HG03432 (cell line): ENCODE data around the gene PPP1R18.
"Not testable (repeated sequence)": the region's sequence is repeated elsewhere in the genome, so short reads cannot be mapped to it uniquely, and the experiment has no call there.

Source experiments
- ATAC-seq: cut with Tn5 transposase; IDR thresholded peaks from one replicate; pipeline ENCODE4 v1.9.1; 2021; ENCODE audit warnings: mild to moderate bottlenecking, moderate library complexity; ENCODE audit not compliant: unreplicated experiment

The PPP1R18 gene

DNA sequence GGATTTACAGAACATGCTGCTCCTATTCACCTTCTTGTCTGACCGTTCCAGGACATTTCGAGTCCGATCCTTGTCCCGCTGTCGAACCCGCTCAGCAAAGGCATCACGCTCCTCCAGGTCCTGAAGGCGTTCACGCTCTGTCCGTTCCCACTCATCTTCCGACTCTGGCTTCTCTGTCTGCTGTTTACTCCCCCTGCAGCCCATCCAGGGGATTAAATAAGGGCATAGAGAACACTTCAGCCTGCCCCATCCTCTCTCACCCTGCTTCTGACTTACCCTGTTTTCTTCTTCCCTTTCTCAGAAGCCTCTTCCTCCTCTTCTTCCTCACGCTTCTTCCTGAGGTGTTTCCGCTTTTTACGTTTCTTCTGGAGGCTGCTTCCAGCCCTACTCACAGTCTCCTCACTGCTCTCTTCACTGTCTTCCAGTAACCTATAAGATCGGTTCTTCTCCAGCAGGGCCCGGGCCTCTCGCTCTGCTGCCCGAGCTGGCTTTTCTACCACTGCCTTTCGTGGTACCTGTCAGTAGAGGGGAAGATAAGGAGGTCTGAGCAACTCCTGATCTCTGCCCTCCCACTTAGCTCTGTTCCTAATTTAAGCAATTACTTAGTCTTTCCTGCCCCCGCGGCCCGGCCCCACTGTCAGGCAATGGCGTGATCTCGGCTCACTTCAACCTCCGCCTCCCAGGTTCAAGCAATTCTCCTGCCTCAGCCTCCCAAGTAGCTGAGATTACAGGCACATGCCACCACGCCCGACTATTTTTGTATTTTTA, 15.5 kb downstream of the PPP1R18 start:
- ATAC-seq, result no peak

DNA sequence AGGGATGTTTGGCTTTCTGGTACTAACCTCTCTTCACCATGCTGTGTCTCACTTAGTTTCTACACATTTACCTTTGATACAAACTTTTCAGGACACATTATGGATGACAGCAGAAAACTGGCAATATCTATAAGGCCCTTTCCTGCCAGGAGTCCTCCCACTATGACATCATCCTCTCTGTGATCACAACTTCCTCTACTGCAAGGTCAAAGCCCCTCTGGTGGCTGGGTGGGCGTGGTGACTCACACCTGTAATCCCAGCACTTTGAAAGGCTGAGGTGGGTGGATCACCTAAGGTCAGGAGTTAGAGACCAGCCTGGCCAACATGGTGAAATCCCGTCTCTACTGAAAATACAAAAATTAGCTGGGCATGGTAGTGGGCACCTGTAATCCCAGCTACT, 20.1 kb downstream of the PPP1R18 start:
- ATAC-seq, result not testable (repeated sequence)

DNA sequence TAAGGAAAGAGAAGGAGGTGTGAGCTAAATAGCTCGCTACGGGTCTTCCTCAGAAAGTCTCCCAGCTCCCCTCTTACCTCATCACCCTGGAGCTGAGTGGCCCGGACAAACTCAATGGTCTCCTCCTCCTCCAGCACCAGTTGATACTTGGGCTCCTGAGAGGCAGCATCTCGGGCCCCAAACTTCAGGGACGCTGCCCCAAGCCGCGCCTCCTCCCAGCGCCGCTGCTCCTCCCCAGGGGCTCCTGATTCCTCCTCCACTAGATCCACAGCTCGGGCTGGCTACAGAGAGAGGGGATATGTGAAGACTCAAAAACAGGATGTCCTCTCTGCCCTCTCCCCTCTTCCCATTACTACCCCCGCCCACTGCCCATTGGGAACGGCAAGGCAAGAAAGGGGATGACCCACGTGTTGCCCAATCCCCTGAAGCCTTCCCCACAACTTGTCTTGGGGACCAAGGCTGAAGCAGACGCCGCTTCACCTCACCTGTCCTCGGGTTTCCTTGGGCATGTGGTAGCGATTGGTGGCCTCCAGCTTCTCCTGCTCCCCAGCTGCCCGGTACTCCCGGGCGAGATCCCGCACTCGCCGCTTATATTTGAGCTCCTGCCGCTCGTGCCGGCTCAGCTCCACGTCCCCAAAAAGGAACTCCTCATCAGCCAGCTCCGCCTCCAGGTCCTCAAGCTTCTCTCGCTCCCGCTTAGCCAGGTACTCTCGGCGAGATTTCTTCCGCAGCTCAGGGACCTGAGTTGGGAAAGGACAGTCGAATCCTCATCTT, 21.3 kb downstream of the PPP1R18 start:
- no peak for ATAC-seq

DNA sequence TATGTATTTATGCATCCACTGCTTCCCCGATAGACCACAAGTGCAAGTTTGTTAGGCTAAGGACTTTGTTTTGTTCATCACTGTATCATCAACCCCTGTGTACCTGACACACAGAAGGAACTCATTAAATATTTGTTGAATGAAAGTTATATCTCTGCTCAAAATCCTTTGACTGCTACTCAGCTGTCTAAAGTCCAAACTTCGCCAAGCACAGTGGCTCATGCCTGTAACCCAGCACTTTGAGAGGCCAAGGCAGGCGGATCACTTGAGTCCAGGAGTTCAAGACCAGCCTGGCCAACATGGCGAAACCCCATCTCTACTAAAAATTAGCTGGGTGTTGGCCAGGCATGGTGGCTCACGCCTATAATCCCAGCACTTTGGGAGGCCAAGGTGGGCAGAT, 28.5 kb downstream of the PPP1R18 start:
- ATAC-seq, result not testable (repeated sequence)

DNA sequence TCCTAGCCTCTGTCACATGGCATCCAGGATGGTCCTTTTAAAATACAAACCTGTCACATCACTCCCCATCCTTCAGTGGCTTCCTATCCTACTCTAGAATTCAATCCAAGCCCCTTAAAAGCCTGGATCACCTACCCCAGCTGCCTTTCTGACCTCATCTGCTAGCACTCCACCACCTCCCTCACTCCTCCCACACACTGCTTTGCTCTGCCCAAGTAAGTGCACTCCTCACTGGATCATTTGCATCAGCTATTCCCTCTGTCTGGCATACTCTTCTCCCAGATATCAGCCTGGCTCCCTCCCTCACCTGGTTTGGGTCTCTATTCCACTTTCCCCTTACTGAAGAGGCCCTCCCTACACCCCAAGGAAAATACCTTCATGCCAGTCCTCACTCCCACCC, 29.0 kb downstream of the PPP1R18 start:
- ATAC-seq, result no peak

DNA sequence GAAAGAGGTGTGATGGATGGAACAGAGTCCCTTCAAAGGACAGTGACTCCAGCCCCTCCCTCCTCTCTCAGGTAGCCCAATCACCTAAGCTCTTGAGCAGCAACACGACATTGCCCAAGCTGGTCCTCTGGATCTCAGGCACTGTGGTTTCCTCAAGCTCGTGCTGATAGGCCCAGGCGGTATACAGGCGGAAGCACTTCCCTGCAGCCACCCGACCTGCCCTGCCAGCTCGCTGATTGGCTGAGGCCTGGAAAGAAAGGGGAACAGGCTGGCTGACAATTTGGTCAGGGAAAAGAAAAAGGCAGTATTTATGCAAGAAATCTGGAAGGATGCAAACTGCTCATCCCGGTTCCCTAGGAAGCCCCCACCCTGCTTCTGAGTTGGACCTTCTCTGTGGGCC, 29.9 kb downstream of the PPP1R18 start:
- ATAC-seq, result no peak

DNA sequence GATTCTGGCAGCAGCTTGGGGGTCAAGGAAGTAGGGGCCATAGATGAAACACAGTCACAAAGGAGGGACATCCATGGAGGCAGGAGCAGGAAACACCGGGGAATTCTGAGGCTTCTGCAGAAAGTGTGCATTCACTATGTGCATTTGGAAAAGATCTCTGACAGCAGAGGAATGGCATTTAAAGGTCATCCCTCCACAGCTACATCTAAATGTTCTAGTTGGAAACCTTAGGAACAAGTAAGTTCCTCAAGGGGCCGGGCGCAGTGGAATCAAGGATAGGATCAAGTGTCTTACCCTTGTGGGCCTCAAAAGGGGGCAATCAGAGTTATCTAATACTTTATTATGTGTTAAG, 30.7 kb downstream of the PPP1R18 start:
- no peak for ATAC-seq

DNA sequence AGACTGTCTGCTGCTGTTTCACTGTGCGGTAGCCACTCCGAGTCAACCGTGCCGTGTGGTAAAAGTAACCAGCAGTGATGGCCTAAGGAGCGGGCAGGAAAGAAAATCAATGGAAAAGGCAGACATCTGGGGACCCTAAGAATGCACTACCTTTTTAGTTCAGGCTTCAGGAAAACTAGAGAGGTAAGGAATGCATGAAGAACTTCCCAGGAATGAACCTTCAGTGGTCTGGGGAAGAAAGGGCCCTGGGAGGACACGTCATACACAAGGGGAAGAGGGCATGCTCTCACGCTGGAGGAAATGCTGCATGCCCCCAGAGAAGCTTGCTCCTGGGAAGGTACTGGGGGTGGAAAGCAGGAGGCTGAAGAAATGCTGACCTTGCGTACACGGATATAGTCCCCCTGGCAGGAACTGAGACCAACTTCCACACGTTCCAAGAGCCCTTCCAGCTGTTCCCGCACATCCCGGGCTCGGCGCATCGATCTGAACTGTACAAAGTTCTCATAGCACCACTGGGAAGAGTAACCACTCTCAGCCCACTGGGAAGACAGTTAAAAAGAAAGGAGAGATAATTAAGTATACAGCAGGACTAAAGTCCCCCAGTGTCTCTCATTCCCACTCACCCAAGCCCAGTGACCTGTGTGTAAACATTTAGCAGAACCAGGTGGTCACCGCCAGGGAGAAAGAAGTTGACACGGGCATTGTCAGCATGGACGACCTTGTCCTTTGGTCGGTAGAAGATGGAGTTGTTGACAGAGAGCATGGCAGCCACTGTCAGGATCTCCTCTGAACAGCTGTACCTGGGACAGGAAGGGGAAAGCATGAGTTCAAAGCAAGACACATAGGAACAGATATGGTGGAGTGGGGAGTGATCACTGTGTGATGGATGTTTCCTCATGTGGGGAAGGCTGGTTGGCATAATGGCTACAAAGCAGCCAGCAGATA, 31.4 kb downstream of the PPP1R18 start:
- ATAC-seq, result no peak

DNA sequence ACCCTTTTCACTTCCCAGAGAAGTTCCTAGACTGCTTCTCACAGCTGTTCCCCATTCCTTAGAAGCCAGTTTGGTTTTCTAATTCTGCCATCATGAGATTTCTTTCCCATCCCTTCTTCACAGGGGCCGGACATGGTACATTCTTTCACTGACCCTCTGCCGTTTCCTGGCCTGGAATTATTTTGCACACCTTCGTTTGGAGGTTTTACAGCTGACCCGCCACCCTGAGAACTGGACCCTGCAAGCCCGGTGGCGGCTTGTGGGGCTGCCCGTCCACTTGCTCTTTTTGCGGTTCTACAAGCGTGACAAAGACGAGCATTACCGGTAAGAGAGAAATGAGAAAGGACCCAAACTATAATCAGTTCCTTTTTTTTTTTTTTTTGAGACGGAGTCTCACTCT, 35.3 kb downstream of the PPP1R18 start:
- ATAC-seq, result no peak

DNA sequence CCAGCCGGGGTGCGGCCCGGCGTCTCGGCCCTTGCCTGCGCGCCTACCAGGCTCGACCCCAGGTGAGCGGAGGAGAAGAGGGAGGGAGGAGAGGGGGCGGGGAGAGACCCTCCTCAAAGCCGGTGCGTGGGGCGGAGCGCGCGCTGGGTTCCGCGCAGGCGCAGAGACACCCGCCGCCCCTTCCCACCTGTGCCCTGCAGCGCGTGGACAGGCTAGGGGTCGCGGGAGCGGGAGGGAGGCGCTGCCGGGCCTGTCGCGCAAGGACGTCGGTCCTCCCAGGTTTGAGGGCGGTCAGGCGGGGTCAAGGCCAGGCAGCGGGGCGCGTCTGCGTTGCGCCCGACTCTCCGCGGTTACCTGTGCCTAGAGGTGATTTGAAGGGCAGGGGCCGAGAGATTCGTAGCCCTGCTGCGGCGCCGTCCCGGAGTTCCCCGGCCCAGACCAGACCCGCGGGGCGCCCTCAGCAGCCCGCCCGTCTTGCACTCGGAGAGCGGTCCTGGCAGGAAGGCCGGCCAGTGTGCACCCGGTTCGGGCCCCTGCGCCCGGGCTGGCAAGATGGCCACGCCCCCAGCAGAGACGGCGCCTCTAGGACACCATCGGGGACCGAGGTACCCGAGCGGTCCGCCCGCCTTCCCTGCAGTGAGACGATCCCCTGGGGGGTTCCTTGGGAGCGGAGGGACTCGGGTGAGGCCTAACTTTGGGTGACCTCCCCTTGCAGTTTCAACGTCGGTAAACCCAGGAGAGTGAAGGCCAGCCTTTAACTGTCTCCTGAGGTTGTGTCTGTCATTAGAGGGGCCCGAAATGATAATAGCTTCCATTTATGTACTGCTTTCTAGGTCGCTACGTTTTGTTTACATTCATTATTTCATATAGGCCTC, 39.0 kb downstream of the PPP1R18 start:
- peak; percentile 71 for ATAC-seq

DNA sequence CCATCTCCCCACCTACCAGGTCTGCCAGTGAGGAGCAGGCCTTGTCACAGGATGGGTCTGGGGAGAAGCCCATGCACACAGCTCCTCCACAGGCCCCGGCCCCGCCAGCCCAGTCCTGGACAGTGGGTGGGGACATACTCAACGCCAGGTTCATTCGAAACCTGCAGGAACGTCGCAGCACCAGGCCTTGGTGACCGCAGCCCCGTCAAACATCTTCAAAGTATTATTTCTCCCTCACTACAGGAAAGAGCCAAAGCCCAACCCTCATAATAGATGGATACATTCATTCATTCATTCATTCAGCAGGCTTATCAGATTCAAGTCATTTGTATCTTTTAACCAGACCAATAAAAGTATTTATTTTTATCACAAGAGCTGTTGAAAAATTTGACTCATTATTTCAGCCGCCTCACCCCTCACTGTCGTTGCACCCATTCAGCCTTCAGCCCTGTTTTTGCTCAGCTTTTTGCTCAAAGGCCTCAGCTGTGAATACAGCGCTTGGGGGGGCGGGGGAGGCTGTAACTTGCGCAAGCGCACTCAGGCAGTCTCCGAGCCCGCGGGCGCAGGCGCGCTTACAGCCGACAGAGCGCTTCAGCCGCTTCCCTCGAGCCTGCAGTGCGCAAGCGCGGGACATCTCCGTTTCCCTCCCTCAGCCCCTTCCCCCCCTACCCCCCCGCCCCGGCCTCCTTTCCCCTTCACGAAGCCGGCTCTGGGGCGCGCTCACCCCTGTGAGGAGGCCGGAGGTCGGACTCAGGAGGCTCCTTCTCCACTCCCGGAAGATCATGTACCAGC, 39.8 kb downstream of the PPP1R18 start, which contains the start of gene C6orf136:
TSS of gene C6orf136 (plus strand) at position 684 of the 792 bp plus-strand sequence. CDS start at position 783, 99 bp downstream.
- peak; percentile 59 for ATAC-seq

DNA sequence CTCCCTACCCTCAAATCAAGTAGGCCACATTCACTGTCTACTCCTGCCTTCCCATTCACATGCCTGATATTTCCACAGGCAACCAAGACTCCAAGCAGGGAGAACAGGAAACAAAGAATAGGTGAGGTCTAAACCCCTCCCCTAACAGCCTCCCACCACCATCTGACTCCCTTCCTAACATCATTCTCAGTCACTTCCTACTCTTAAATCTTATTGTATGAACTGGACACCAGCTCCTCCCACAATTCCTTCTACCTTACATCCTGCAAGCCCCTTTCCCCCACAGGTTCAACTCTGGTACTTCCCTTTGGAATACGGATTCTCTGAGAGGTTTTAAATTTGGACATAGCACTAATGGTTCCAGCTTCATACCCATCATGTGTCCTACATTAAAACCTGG, 40.5 kb downstream of the PPP1R18 start:
- no peak for ATAC-seq

DNA sequence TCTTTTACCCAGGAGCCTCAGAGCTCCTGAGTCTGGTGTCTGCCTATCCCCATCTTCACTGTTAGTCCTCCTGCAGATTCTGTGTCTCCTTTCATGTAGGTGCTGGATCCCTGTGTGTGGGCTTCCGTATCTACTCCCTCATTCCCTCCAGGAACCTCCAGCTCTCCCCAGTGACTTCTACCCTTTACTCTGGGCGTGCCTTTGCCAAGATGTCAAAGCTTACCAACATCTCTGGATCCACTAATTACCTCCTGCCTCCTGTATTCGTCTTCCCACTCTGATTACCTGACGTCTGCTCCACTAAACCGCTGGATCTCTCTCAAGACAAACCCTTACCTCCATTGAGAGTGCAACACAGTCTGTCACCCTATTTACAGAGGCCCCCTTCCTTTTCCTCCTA, 41.7 kb downstream of the PPP1R18 start:
- ATAC-seq, result no peak

DNA sequence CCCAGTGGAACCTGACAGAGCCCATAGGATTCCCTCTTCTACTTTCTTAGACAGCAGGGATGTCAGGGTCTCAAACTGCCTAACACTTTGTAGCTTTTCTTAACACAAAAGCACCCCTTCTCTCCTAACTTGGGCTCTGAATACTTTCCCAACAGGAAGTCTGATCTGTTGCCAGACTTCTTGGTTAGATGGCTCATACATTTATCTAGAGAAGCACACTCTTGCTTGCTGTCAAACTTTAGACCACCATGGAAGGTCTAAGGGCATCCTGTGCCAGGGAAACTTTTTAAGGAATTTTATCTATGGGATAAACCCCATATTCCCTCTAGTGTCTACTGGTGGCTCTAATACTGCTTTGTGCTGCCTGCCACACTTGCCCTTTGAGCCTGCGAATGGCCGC, 42.8 kb downstream of the PPP1R18 start:
- ATAC-seq, result no peak

DNA sequence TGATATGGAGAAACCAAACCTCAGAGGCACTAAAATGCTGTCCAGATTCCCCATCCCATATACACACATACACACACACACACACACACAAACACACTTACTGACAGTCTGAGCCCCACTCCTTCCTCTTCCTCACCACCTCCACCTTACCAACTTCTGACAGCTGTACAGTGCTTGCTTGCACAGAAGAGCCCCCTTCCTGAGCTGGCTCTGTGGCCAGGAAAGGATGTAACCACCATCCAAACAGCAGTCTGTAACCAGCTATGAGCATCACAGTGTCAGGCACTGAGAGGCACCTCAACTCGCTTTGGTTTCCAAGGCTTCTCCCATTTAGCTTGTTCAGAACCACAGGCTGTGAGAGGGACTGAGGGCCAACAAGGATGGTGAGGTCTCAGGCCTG, 45.4 kb downstream of the PPP1R18 start:
- ATAC-seq, result no peak

DNA sequence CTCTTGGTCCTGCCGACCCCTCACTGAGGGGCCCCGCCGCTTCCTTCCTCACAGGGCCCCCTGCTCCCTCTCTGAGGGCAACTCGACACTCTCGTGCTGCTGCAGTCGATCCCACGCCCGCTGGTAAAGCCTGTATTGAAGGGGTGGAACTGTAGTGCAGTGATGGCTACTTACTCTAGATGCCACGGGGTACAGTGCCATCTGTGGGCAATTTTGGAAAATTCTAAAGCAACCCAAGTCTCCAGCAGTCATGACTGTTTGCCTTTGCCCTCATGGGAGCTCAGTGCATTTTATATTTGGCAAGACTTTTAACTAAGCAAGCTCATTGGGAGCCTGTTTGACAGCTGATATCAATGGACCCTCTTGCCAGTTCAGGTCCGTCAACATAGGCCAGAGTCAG, 46.0 kb downstream of the PPP1R18 start:
- no peak for ATAC-seq

DNA sequence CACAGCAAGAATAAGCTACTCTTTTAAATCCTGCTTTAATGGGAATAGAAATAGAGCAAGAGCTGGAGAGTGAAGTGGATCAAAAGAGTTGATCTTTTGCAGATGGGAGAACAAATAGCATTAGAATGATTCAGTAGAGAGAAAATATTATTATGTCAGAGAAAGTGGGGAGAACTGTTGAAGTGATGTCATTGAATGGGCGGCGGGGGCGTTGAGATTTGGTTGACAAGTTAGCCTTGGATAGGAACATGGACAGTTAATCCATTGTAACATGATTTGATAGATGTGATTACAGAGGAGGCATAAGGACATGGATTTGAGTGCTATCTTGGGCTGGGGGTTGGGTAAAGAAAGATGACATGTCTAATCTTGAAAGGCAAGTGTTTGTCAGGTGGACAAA, 50.6 kb downstream of the PPP1R18 start:
- no peak for ATAC-seq

DNA sequence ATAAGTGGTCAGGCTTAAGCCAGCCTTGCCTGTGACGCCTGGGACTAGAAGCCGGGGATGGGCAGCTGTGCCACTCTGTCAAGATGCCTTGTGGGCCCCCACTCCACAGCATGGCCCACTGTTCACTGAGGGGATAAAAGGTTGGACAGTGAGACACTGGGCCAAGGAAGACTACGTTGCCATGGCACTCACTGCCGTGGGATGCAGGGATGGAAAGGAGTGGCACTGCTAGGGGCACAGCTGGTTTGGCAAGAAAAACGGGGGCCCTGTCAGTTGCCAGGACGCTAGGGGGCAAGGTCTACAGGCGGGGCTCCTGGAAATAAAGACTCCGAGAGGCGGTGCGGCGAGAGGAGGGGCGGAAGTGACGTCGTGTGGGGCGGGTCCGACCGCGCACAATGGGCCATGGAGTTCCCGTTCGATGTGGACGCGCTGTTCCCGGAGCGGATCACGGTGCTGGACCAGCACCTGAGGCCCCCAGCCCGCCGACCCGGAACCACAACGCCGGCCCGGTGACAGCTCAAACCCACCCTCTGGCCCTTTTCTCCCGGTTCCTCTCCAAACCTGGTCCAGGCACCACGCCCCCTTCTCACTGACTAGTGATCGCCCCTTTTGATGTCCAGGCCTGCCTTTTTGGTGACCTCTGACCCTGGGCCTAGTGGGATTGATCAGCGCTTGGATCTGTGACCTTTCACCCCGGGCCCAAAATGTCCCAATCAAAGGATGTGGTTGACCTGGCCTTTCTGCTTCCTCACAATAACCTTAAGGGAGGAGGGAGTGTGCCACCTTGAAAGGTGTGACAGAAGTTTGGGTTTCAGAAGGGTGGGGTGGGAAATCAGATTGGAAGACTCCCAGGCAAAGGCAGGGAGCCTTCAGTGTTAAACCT, 59.7 kb downstream of the PPP1R18 start, which contains the start of gene ATAT1:
TSS of gene ATAT1 (plus strand) at position 391 of the 883 bp plus-strand sequence.
- peak; percentile 90 for ATAC-seq
